ENCODE results near the gene TTLL3. TPM values are rescaled to one million over a fixed set of nuclear protein-coding genes. Genes with fewer than 3 reads are reported as not detected.
"Not testable (repeated sequence)": the region's sequence is repeated elsewhere in the genome, so short reads cannot be mapped to it uniquely, and the experiment has no call there.

TTLL3 gene
- polyA plus RNA-seq, 1 donor (not counting 4 experiments of a cell fraction or from before 2014, with no cell fraction given) = 11.3 TPM

- no peak for TF ChIP-seq CTCF (optimal IDR thresholded peaks at IDR 0.05 in 1 of 3, IDR thresholded peaks at IDR 0.05 in 1 of 3, conservative IDR thresholded peaks at IDR 0.05 in 1 of 3; ENCODE audit: extremely low read depth in 1 of 3, insufficient read depth in 2 of 3, low read length in 3 of 3)
- no peak for TF ChIP-seq EZH2 (IDR thresholded peaks at IDR 0.05; ENCODE audit: low read length)
- Histone ChIP-seq H4K20me1 (ENCODE audit: control insufficient read depth, extremely low read depth, insufficient read depth, low read length) (no peaks in the 10 kb centered on the region), H3K27ac (ENCODE audit: control insufficient read depth, insufficient read depth, low read length) (no peak overlapping the region), H3K4me1 (ENCODE audit: control insufficient read depth, extremely low read depth, insufficient read depth, low read length) (peaks cover 3% of the 10 kb centered on the region), H3K36me3 (ENCODE audit: control insufficient read depth in 2 of 2, extremely low read depth in 1 of 2, insufficient read depth in 2 of 2, low read length in 2 of 2) (no peaks in the 10 kb centered on the region), H3K27me3 (ENCODE audit: control insufficient read depth, extremely low read depth, insufficient read depth, low read length) (no peaks in the 10 kb centered on the region), H3K79me2 (ENCODE audit: control insufficient read depth, insufficient read depth, low read length) (no peaks in the 10 kb centered on the region), H2AFZ (ENCODE audit: control insufficient read depth, low read length) (no peak overlapping the region), H3K9ac (ENCODE audit: control insufficient read depth, extremely low read depth, insufficient read depth, low read length) (no peak overlapping the region), H3K9me1 (ENCODE audit: control insufficient read depth, extremely low read depth, insufficient read depth, low read length) (no peaks in the 10 kb centered on the region), H3K4me2 (ENCODE audit: control insufficient read depth, extremely low read depth, insufficient read depth, low read depth, low read length) (no peak overlapping the region), H3K9me3 (ENCODE audit: control insufficient read depth, low read depth, low read length) (no peaks in the 10 kb centered on the region), H3K4me3 (ENCODE audit: control insufficient read depth in 2 of 3, extremely low read depth in 1 of 3, insufficient read depth in 2 of 3, low read depth in 1 of 3, low read length in 3 of 3) (no peak overlapping the region)
- FAIRE-seq = no peak
- dilution Hi-C loops (cut with MboI; ENCODE audit: extremely low pct_ligation_motif_present, low sequenced_read_pairs) = no loop called here
- DNase-seq (ENCODE audit: low read depth, low spot score) = no peak
Measured at GRCh38 chr3:9875448-9875847, 65.4 kb downstream of the TTLL3 start.

GRCh38 chr3:9876255-9876654, 66.2 kb downstream of the TTLL3 start:
- FAIRE-seq; H3K36me3 ChIP-seq (ENCODE audit: control insufficient read depth in 2 of 2, extremely low read depth in 1 of 2, insufficient read depth in 2 of 2, low read length in 2 of 2); DNase-seq (ENCODE audit: low read depth, low spot score); H2AFZ ChIP-seq (ENCODE audit: control insufficient read depth, low read length); H3K4me1 ChIP-seq (ENCODE audit: control insufficient read depth, extremely low read depth, insufficient read depth, low read length); H3K27me3 ChIP-seq (ENCODE audit: control insufficient read depth, extremely low read depth, insufficient read depth, low read length); H3K4me2 ChIP-seq (ENCODE audit: control insufficient read depth, extremely low read depth, insufficient read depth, low read depth, low read length); H3K79me2 ChIP-seq (ENCODE audit: control insufficient read depth, insufficient read depth, low read length); H3K4me3 ChIP-seq (ENCODE audit: control insufficient read depth in 2 of 3, extremely low read depth in 1 of 3, insufficient read depth in 2 of 3, low read depth in 1 of 3, low read length in 3 of 3); H3K9me3 ChIP-seq (ENCODE audit: control insufficient read depth, low read depth, low read length); H3K9ac ChIP-seq (ENCODE audit: control insufficient read depth, extremely low read depth, insufficient read depth, low read length); H3K9me1 ChIP-seq (ENCODE audit: control insufficient read depth, extremely low read depth, insufficient read depth, low read length); H3K27ac ChIP-seq (ENCODE audit: control insufficient read depth, insufficient read depth, low read length); H4K20me1 ChIP-seq (ENCODE audit: control insufficient read depth, extremely low read depth, insufficient read depth, low read length); dilution Hi-C loops (cut with MboI; ENCODE audit: extremely low pct_ligation_motif_present, low sequenced_read_pairs): not testable (repeated sequence)

- H3K27me3 ChIP-seq (ENCODE audit: control insufficient read depth, extremely low read depth, insufficient read depth, low read length) = no peaks in the 10 kb centered on the region
- H3K4me2 ChIP-seq (ENCODE audit: control insufficient read depth, extremely low read depth, insufficient read depth, low read depth, low read length) = no peak overlapping the region
- H3K79me2 ChIP-seq (ENCODE audit: control insufficient read depth, insufficient read depth, low read length) = no peaks in the 10 kb centered on the region
- H3K4me1 ChIP-seq (ENCODE audit: control insufficient read depth, extremely low read depth, insufficient read depth, low read length) = no peaks in the 10 kb centered on the region
- dilution Hi-C loops (cut with MboI; ENCODE audit: extremely low pct_ligation_motif_present, low sequenced_read_pairs) = no loop called here
- H3K9me3 ChIP-seq (ENCODE audit: control insufficient read depth, low read depth, low read length) = no peaks in the 10 kb centered on the region
- H2AFZ ChIP-seq (ENCODE audit: control insufficient read depth, low read length) = no peak overlapping the region
- no peak overlapping the region for H3K4me3 ChIP-seq (ENCODE audit: control insufficient read depth in 2 of 3, extremely low read depth in 1 of 3, insufficient read depth in 2 of 3, low read depth in 1 of 3, low read length in 3 of 3)
- no peaks in the 10 kb centered on the region for H3K36me3 ChIP-seq (ENCODE audit: control insufficient read depth in 2 of 2, extremely low read depth in 1 of 2, insufficient read depth in 2 of 2, low read length in 2 of 2)
- no peaks in the 10 kb centered on the region for H3K9me1 ChIP-seq (ENCODE audit: control insufficient read depth, extremely low read depth, insufficient read depth, low read length)
- no peak for DNase-seq (ENCODE audit: low read depth, low spot score)
- FAIRE-seq = no peak
- no peak overlapping the region for H3K27ac ChIP-seq (ENCODE audit: control insufficient read depth, insufficient read depth, low read length)
- H3K9ac ChIP-seq (ENCODE audit: control insufficient read depth, extremely low read depth, insufficient read depth, low read length) = no peak overlapping the region
- no peaks in the 10 kb centered on the region for H4K20me1 ChIP-seq (ENCODE audit: control insufficient read depth, extremely low read depth, insufficient read depth, low read length)
- TF ChIP-seq EZH2 (IDR thresholded peaks at IDR 0.05; ENCODE audit: low read length) (no peak), CTCF (optimal IDR thresholded peaks at IDR 0.05 in 1 of 3, IDR thresholded peaks at IDR 0.05 in 1 of 3, conservative IDR thresholded peaks at IDR 0.05 in 1 of 3; ENCODE audit: extremely low read depth in 1 of 3, insufficient read depth in 2 of 3, low read length in 3 of 3) (peak in 1 of 3 experiments; percentile 12)
Measured at GRCh38 chr3:9876991-9877390, 66.9 kb downstream of the TTLL3 start.
